Measurements from ENCODE around the gene ZNF536. TPM values are rescaled to one million over a fixed set of nuclear protein-coding genes. Genes with fewer than 3 reads are reported as not detected.

The ZNF536 gene
- polyA plus RNA-seq, 1 donor (not counting 4 experiments of a cell fraction or from before 2014, with no cell fraction given) = not detected

DNA sequence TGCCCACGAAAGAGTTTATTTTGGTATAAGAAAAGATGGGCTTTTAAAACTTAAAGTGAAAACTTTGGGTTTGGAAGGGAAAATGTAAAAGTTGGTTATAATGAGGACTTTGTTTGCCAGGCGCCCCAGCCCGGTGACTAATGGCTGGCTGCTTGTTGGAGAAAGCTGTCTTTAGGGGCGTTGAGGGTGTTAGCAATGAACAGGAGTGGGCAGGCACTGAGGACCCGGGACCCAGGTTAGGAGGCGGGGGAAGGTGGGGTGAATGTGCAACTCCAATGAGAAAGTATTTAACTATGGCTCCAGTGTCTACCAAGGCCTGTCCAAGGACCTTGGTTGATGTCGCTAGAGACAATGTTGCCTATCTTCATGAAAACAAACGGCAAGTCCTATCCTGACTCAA is 118.6 kb downstream of the ZNF536 start:
- no peak overlapping the region for H3K27ac ChIP-seq (ENCODE audit: control insufficient read depth, insufficient read depth, low read length)
- TF ChIP-seq, protein P1, sequence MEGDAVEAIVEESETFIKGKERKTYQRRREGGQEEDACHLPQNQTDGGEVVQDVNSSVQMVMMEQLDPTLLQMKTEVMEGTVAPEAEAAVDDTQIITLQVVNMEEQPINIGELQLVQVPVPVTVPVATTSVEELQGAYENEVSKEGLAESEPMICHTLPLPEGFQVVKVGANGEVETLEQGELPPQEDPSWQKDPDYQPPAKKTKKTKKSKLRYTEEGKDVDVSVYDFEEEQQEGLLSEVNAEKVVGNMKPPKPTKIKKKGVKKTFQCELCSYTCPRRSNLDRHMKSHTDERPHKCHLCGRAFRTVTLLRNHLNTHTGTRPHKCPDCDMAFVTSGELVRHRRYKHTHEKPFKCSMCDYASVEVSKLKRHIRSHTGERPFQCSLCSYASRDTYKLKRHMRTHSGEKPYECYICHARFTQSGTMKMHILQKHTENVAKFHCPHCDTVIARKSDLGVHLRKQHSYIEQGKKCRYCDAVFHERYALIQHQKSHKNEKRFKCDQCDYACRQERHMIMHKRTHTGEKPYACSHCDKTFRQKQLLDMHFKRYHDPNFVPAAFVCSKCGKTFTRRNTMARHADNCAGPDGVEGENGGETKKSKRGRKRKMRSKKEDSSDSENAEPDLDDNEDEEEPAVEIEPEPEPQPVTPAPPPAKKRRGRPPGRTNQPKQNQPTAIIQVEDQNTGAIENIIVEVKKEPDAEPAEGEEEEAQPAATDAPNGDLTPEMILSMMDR (optimal IDR thresholded peaks at IDR 0.05 in 1 of 3, IDR thresholded peaks at IDR 0.05 in 1 of 3, conservative IDR thresholded peaks at IDR 0.05 in 1 of 3; ENCODE audit: extremely low read depth in 1 of 3, insufficient read depth in 2 of 3, low read length in 3 of 3) = no peak
- no peak for TF ChIP-seq EZH2 (IDR thresholded peaks at IDR 0.05; ENCODE audit: low read length)
- H3K4me2 ChIP-seq (ENCODE audit: control insufficient read depth, extremely low read depth, insufficient read depth, low read depth, low read length) = no peak overlapping the region
- peaks cover 3% of the 10 kb centered on the region for H3K9me3 ChIP-seq (ENCODE audit: control insufficient read depth, low read depth, low read length)
- no peaks in the 10 kb centered on the region for H3K27me3 ChIP-seq (ENCODE audit: control insufficient read depth, extremely low read depth, insufficient read depth, low read length)
- no peaks in the 10 kb centered on the region for H3K4me1 ChIP-seq (ENCODE audit: control insufficient read depth, extremely low read depth, insufficient read depth, low read length)
- no peaks in the 10 kb centered on the region for H3K9me1 ChIP-seq (ENCODE audit: control insufficient read depth, extremely low read depth, insufficient read depth, low read length)
- FAIRE-seq (no peak), DNase-seq (ENCODE audit: low read depth, low spot score) (no peak)
- no peak overlapping the region for H3K4me3 ChIP-seq (ENCODE audit: control insufficient read depth in 2 of 3, extremely low read depth in 1 of 3, insufficient read depth in 2 of 3, low read depth in 1 of 3, low read length in 3 of 3)
- no peaks in the 10 kb centered on the region for H4K20me1 ChIP-seq (ENCODE audit: control insufficient read depth, extremely low read depth, insufficient read depth, low read length)
- no peak overlapping the region for H2AFZ ChIP-seq (ENCODE audit: control insufficient read depth, low read length)
- H3K36me3 ChIP-seq (ENCODE audit: control insufficient read depth in 2 of 2, extremely low read depth in 1 of 2, insufficient read depth in 2 of 2, low read length in 2 of 2) = no peaks in the 10 kb centered on the region
- no peak overlapping the region for H3K9ac ChIP-seq (ENCODE audit: control insufficient read depth, extremely low read depth, insufficient read depth, low read length)
- dilution Hi-C loops (cut with MboI; ENCODE audit: extremely low pct_ligation_motif_present, low sequenced_read_pairs) = no loop called here
- no peaks in the 10 kb centered on the region for H3K79me2 ChIP-seq (ENCODE audit: control insufficient read depth, insufficient read depth, low read length)

DNA sequence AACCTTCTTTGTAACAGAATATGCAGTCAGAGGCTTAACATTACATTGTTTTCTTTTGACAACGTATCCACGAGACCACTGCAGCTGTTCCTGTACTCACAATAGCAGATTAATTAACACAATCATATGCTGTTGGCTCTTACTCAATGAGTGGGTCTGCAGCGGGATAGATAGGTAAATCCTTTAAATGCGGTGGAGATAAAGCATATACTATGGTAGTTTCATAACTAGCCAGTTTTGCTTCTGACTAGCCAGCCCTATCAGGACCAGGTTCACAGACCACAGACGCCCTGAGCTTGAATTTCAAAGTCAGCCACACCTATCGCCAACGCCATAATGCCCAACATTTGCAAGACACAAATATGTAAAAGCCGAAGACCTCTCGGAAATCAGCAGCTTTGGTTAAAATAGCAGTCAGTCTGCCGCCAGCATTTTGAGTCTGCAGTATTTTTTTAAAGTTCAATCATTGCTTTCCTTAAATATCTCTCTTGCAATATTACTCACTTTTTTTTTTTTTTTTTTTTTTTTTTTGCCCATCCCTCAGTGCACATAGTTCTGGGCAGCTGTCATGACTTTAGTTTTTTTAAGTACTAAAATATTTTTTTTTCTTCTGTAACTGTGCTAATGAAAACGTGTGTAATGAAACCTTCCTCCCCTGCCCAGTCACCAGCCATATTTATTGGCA is 120.5 kb downstream of the ZNF536 start:
- peaks cover 3% of the 10 kb centered on the region for H3K9me3 ChIP-seq (ENCODE audit: control insufficient read depth, low read depth, low read length)
- H3K36me3 ChIP-seq (ENCODE audit: control insufficient read depth in 2 of 2, extremely low read depth in 1 of 2, insufficient read depth in 2 of 2, low read length in 2 of 2) = no peaks in the 10 kb centered on the region
- no peak overlapping the region for H3K9ac ChIP-seq (ENCODE audit: control insufficient read depth, extremely low read depth, insufficient read depth, low read length)
- H3K27ac ChIP-seq (ENCODE audit: control insufficient read depth, insufficient read depth, low read length) = no peak overlapping the region
- no peaks in the 10 kb centered on the region for H3K9me1 ChIP-seq (ENCODE audit: control insufficient read depth, extremely low read depth, insufficient read depth, low read length)
- dilution Hi-C loops (cut with MboI; ENCODE audit: extremely low pct_ligation_motif_present, low sequenced_read_pairs) = no loop called here
- TF ChIP-seq, protein P1 (optimal IDR thresholded peaks at IDR 0.05 in 1 of 3, IDR thresholded peaks at IDR 0.05 in 1 of 3, conservative IDR thresholded peaks at IDR 0.05 in 1 of 3; ENCODE audit: extremely low read depth in 1 of 3, insufficient read depth in 2 of 3, low read length in 3 of 3) = no peak
- no peak for TF ChIP-seq EZH2 (IDR thresholded peaks at IDR 0.05; ENCODE audit: low read length)
- no peaks in the 10 kb centered on the region for H3K27me3 ChIP-seq (ENCODE audit: control insufficient read depth, extremely low read depth, insufficient read depth, low read length)
- H3K4me2 ChIP-seq (ENCODE audit: control insufficient read depth, extremely low read depth, insufficient read depth, low read depth, low read length) = no peak overlapping the region
- H4K20me1 ChIP-seq (ENCODE audit: control insufficient read depth, extremely low read depth, insufficient read depth, low read length) = no peaks in the 10 kb centered on the region
- FAIRE-seq = no peak
- no peak overlapping the region for H2AFZ ChIP-seq (ENCODE audit: control insufficient read depth, low read length)
- H3K4me1 ChIP-seq (ENCODE audit: control insufficient read depth, extremely low read depth, insufficient read depth, low read length) = no peaks in the 10 kb centered on the region
- DNase-seq (ENCODE audit: low read depth, low spot score) = no peak
- no peak overlapping the region for H3K4me3 ChIP-seq (ENCODE audit: control insufficient read depth in 2 of 3, extremely low read depth in 1 of 3, insufficient read depth in 2 of 3, low read depth in 1 of 3, low read length in 3 of 3)
- no peaks in the 10 kb centered on the region for H3K79me2 ChIP-seq (ENCODE audit: control insufficient read depth, insufficient read depth, low read length)

Measured in keratinocyte (primary cell).